Mucosa of stomach (tissue), 1 donor: Measurements from ENCODE around the gene WDR44.
A peak's percentile ranks its signal among the peaks of the same experiment; 100 is the strongest.
"Not testable (repeated sequence)": the region's sequence is repeated elsewhere in the genome, so short reads cannot be mapped to it uniquely, and the experiment has no call there.

Source experiments
- H3K27me3 ChIP-seq: one replicate; pipeline ENCODE4 v1.7.0; 2013; ENCODE audit warnings: mild to moderate bottlenecking, low read length; ENCODE audit not compliant: control insufficient read depth, insufficient read depth
- H3K36me3 ChIP-seq: one replicate; pipeline ENCODE4 v1.7.0; 2013; ENCODE audit warnings: low read length; ENCODE audit not compliant: control insufficient read depth, insufficient read depth
- H3K4me1 ChIP-seq: one replicate; pipeline ENCODE4 v1.7.0; 2013; ENCODE audit warnings: mild to moderate bottlenecking, low read length; ENCODE audit not compliant: control insufficient read depth, insufficient read depth
- H3K4me3 ChIP-seq: one replicate; pipeline ENCODE4 v1.7.0; 2013; ENCODE audit warnings: low read length
- H3K9ac ChIP-seq: one replicate; pipeline ENCODE4 v1.7.0; 2013; ENCODE audit warnings: mild to moderate bottlenecking, low read length, moderate library complexity
- H3K9me3 ChIP-seq: one replicate; pipeline ENCODE4 v1.7.0; 2013; ENCODE audit warnings: mild to moderate bottlenecking, low read length, moderate library complexity; ENCODE audit not compliant: control insufficient read depth
- donor health status: Pancreatic carcinoma.

WDR44 gene

GRCh38 chrX:118345464-118346257 is at the start of gene WDR44:
Gene WDR44 (plus strand): TSS chrX:118346106. CDS start chrX:118346504, 398 bp downstream.
- Histone ChIP-seq H3K4me3 (peak within 1 kb of the TSS; percentile 56), H3K9ac (peak within 1 kb of the TSS; percentile 89), H3K27me3 (no peaks in the 10 kb centered on the region), H3K4me1 (no peaks in the 10 kb centered on the region), H3K36me3 (no peaks in the 10 kb centered on the region), H3K9me3 (no peaks in the 10 kb centered on the region)

- not testable (repeated sequence) for H3K9ac ChIP-seq, H3K9me3 ChIP-seq, H3K36me3 ChIP-seq, H3K27me3 ChIP-seq, H3K4me1 ChIP-seq, H3K4me3 ChIP-seq
These were observed 40.1 kb upstream of the WDR44 start for GRCh38 chrX:118305827-118306226.

GRCh38 chrX:118315529-118315928 is 30.4 kb upstream of the WDR44 start:
- H3K9ac ChIP-seq = no peak overlapping the region
- H3K4me1 ChIP-seq = no peaks in the 10 kb centered on the region
- H3K4me3 ChIP-seq = no peak overlapping the region
- no peaks in the 10 kb centered on the region for H3K27me3 ChIP-seq
- no peaks in the 10 kb centered on the region for H3K36me3 ChIP-seq
- H3K9me3 ChIP-seq = no peaks in the 10 kb centered on the region

- no peaks in the 10 kb centered on the region for H3K36me3 ChIP-seq
- H3K4me3 ChIP-seq = no peak overlapping the region
- no peaks in the 10 kb centered on the region for H3K9me3 ChIP-seq
- H3K27me3 ChIP-seq = no peaks in the 10 kb centered on the region
- no peak overlapping the region for H3K9ac ChIP-seq
- no peaks in the 10 kb centered on the region for H3K4me1 ChIP-seq
These were observed 21.3 kb upstream of the WDR44 start for GRCh38 chrX:118324588-118324987.

GRCh38 chrX:118325453-118325852 is 20.5 kb upstream of the WDR44 start:
- no peaks in the 10 kb centered on the region for H3K36me3 ChIP-seq
- H3K9ac ChIP-seq = no peak overlapping the region
- H3K27me3 ChIP-seq = no peaks in the 10 kb centered on the region
- H3K4me3 ChIP-seq = no peak overlapping the region
- no peaks in the 10 kb centered on the region for H3K4me1 ChIP-seq
- no peaks in the 10 kb centered on the region for H3K9me3 ChIP-seq

- Histone ChIP-seq H3K9ac (no peak overlapping the region), H3K4me3 (no peak overlapping the region), H3K9me3 (no peaks in the 10 kb centered on the region), H3K4me1 (no peaks in the 10 kb centered on the region), H3K27me3 (no peaks in the 10 kb centered on the region), H3K36me3 (no peaks in the 10 kb centered on the region)
These were observed 16.7 kb upstream of the WDR44 start for GRCh38 chrX:118329175-118329574.

GRCh38 chrX:118337687-118338086 is 8.2 kb upstream of the WDR44 start:
- Histone ChIP-seq H3K9me3 (no peaks in the 10 kb centered on the region), H3K36me3 (no peaks in the 10 kb centered on the region), H3K27me3 (no peaks in the 10 kb centered on the region), H3K4me1 (no peaks in the 10 kb centered on the region), H3K9ac (no peak overlapping the region), H3K4me3 (no peak overlapping the region)

GRCh38 chrX:118338930-118339329 is 7.0 kb upstream of the WDR44 start:
- no peak overlapping the region for H3K4me3 ChIP-seq
- no peaks in the 10 kb centered on the region for H3K36me3 ChIP-seq
- H3K9ac ChIP-seq = no peak overlapping the region
- H3K4me1 ChIP-seq = no peaks in the 10 kb centered on the region
- no peaks in the 10 kb centered on the region for H3K27me3 ChIP-seq
- H3K9me3 ChIP-seq = no peaks in the 10 kb centered on the region

GRCh38 chrX:118345045-118345463 is 852 bp upstream of the WDR44 start:
- no peaks in the 10 kb centered on the region for H3K9me3 ChIP-seq
- H3K27me3 ChIP-seq = no peaks in the 10 kb centered on the region
- H3K4me1 ChIP-seq = no peaks in the 10 kb centered on the region
- H3K36me3 ChIP-seq = no peaks in the 10 kb centered on the region
- H3K4me3 ChIP-seq = peak overlapping the region; percentile 23
- peak overlapping the region; percentile 89 for H3K9ac ChIP-seq

- Histone ChIP-seq H3K9ac (peak overlapping the region; percentile 89), H3K36me3 (no peaks in the 10 kb centered on the region), H3K4me1 (no peaks in the 10 kb centered on the region), H3K27me3 (no peaks in the 10 kb centered on the region), H3K9me3 (no peaks in the 10 kb centered on the region), H3K4me3 (peak overlapping the region; percentile 56)
These were observed 570 bp downstream of the WDR44 start for GRCh38 chrX:118346258-118347094.

- H3K36me3 ChIP-seq = no peaks in the 10 kb centered on the region
- H3K9me3 ChIP-seq = no peaks in the 10 kb centered on the region
- peak overlapping the region; percentile 56 for H3K4me3 ChIP-seq
- H3K27me3 ChIP-seq = no peaks in the 10 kb centered on the region
- peak overlapping the region; percentile 89 for H3K9ac ChIP-seq
- no peaks in the 10 kb centered on the region for H3K4me1 ChIP-seq
These were observed 1.2 kb downstream of the WDR44 start for GRCh38 chrX:118347131-118347530.

GRCh38 chrX:118347736-118348135 is 1.8 kb downstream of the WDR44 start:
- peak overlapping the region; percentile 89 for H3K9ac ChIP-seq
- no peaks in the 10 kb centered on the region for H3K9me3 ChIP-seq
- no peaks in the 10 kb centered on the region for H3K4me1 ChIP-seq
- H3K4me3 ChIP-seq = peak overlapping the region; percentile 10
- no peaks in the 10 kb centered on the region for H3K27me3 ChIP-seq
- H3K36me3 ChIP-seq = no peaks in the 10 kb centered on the region
